ENCODE data around the gene CORO2A.

DNA sequence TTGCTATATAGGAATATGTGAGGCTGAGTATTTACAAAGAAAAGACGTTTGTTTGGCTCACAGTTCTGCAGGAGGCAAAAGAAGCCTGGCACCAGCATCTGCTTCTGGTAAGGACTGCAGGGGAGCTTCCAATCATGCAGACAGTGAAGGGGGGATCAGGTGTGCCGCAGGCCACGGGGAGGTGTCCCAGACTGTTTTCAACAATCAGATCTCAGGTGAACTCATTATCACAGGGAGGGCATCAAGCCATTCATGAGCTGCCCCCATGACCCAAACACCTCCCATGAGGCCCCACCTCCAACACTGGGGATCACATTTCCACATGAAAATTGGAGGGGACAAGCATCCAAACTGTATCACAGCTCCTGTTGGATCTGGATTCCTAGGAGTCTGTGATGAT, 43.0 kb downstream of the CORO2A start:
- TF ChIP-seq, protein P1, sequence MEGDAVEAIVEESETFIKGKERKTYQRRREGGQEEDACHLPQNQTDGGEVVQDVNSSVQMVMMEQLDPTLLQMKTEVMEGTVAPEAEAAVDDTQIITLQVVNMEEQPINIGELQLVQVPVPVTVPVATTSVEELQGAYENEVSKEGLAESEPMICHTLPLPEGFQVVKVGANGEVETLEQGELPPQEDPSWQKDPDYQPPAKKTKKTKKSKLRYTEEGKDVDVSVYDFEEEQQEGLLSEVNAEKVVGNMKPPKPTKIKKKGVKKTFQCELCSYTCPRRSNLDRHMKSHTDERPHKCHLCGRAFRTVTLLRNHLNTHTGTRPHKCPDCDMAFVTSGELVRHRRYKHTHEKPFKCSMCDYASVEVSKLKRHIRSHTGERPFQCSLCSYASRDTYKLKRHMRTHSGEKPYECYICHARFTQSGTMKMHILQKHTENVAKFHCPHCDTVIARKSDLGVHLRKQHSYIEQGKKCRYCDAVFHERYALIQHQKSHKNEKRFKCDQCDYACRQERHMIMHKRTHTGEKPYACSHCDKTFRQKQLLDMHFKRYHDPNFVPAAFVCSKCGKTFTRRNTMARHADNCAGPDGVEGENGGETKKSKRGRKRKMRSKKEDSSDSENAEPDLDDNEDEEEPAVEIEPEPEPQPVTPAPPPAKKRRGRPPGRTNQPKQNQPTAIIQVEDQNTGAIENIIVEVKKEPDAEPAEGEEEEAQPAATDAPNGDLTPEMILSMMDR (IDR thresholded peaks at IDR 0.05; ENCODE audit: low read length) = no peak
- TF ChIP-seq EZH2 (IDR thresholded peaks at IDR 0.05; ENCODE audit: borderline replicate concordance, low read length) = no peak
